NCI-H2196 treated with DMSO at 0.1 percent for 48 hours (cell line): Measurements from ENCODE around the gene HEMK1.
A peak's percentile ranks its signal among the peaks of the same experiment; 100 is the strongest.

Experiments
- DNase-seq: peaks from one replicate; lab custom pipeline; 2025; ENCODE audit not compliant: unreplicated experiment; lab: John Stamatoyannopoulos, UW

HEMK1 gene

GRCh38 chr3:50568947-50569749 is at the start of gene HEMK1:
Gene HEMK1, plus strand, starts transcription at chr3:50569522. Its CDS starts 1,583 bp downstream, at chr3:50571105.
- peak; percentile 68 for DNase-seq

GRCh38 chr3:50520849-50521248 is 48.5 kb upstream of the HEMK1 start:
- no peak for DNase-seq

- DNase-seq = no peak
Measured at GRCh38 chr3:50521572-50521971, 47.8 kb upstream of the HEMK1 start.

GRCh38 chr3:50523279-50523811 is 46.0 kb upstream of the HEMK1 start:
- DNase-seq = no peak

GRCh38 chr3:50524746-50525145 is 44.6 kb upstream of the HEMK1 start:
- DNase-seq = no peak

- DNase-seq = no peak
Measured at GRCh38 chr3:50525191-50525910, 44.0 kb upstream of the HEMK1 start.

GRCh38 chr3:50525987-50526386 is 43.3 kb upstream of the HEMK1 start:
- no peak for DNase-seq

- DNase-seq = no peak
Measured at GRCh38 chr3:50530001-50530970, 39.0 kb upstream of the HEMK1 start.

GRCh38 chr3:50531201-50531600 is 38.1 kb upstream of the HEMK1 start:
- no peak for DNase-seq

GRCh38 chr3:50532062-50532705 is 37.1 kb upstream of the HEMK1 start:
- no peak for DNase-seq

- DNase-seq = no peak
Measured at GRCh38 chr3:50533316-50533715, 36.0 kb upstream of the HEMK1 start.

GRCh38 chr3:50533807-50534461 is 35.4 kb upstream of the HEMK1 start:
- DNase-seq = no peak

GRCh38 chr3:50534681-50535330 is 34.5 kb upstream of the HEMK1 start:
- no peak for DNase-seq

GRCh38 chr3:50536471-50537180 is 32.7 kb upstream of the HEMK1 start:
- DNase-seq = no peak

- DNase-seq = no peak
Measured at GRCh38 chr3:50537421-50538129, 31.7 kb upstream of the HEMK1 start.

- DNase-seq = no peak
Measured at GRCh38 chr3:50539356-50540286, 29.7 kb upstream of the HEMK1 start.
